ENCODE data around the gene LRMDA.

Gene LRMDA

GRCh38 chr10:76287856-76288255, 856.4 kb downstream of the LRMDA start:
- no peak for TF ChIP-seq CTCF (IDR thresholded peaks at IDR 0.05)

GRCh38 chr10:76291175-76291574, 859.8 kb downstream of the LRMDA start:
- no peak for TF ChIP-seq CTCF (IDR thresholded peaks at IDR 0.05)

GRCh38 chr10:76291885-76292284, 860.5 kb downstream of the LRMDA start:
- TF ChIP-seq CTCF (IDR thresholded peaks at IDR 0.05), result no peak

- no peak for TF ChIP-seq CTCF (IDR thresholded peaks at IDR 0.05)
Measured at GRCh38 chr10:76296957-76297356, 865.5 kb downstream of the LRMDA start.

- TF ChIP-seq CTCF (IDR thresholded peaks at IDR 0.05), result no peak
Measured at GRCh38 chr10:76297358-76297757, 865.9 kb downstream of the LRMDA start.

- no peak for TF ChIP-seq CTCF (IDR thresholded peaks at IDR 0.05)
Measured at GRCh38 chr10:76297780-76298281, 866.4 kb downstream of the LRMDA start.

GRCh38 chr10:76298329-76298728, 866.9 kb downstream of the LRMDA start:
- TF ChIP-seq CTCF (IDR thresholded peaks at IDR 0.05), result no peak

- TF ChIP-seq CTCF (IDR thresholded peaks at IDR 0.05), result no peak
Measured at GRCh38 chr10:76299501-76299900, 868.1 kb downstream of the LRMDA start.
